Uterus (tissue), 2 donors: ENCODE data around the gene GSE1.

Experiments
- POLR2A ChIP-seq, 2 donors: fragments of 450-650 bp; IDR thresholded peaks; one replicate each; pipeline ENCODE4 v1.6.1; 2016; ENCODE audit warnings: antibody characterized with exemption in 2 of 2, mild to moderate bottlenecking in 1 of 2, moderate library complexity in 1 of 2
- TF ChIP-seq, protein P1 (sequence below), 4 experiments: fragments of 200-600 bp in 2 of 4; fragments of 450-650 bp in 2 of 4; sonication (generic) in 2 of 4; IDR thresholded peaks; one replicate each; pipeline ENCODE4 v1.5.1; 2016 to 2019; ENCODE audit warnings: antibody characterized with exemption in 4 of 4, mild to moderate bottlenecking in 2 of 4, moderate library complexity in 1 of 4

DNA sequence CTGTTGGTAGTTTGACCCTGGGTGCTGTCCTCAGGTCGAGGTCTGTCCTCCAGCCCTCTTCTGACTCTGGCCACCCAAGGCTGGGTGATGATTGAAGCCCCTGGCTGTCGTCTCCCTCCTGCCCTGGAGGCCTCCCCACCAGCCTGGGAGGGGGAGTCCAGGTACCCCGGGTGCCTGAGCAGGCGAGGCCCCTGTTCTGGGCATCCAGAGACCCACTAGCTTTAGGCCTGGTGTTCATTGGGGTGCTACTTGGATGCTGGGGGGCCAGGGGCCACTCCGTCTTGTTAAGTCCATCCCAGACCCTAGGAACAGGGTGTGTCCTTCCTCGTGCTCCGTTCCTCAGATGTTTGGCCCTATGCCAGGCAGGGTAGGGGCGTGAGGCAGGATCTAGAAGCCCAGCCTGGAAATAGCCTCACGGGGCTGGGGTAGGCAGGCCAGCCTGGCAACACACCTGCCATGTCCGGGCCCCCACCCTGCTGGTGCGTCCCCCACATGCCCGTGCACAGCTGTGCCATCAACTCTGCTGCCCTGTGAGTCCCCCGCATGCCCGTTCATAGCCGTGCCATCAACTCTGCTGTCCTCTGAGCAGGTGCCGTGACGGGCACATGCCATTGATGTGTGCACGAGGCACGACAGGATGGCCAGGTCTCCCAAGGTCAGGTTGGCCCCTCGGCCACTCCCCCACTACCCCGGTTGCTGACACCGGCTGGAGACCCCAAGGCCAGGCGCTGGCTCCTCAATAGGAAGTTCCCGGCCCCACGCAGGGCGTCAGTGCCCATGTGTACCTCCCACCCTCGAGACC is 38.7 kb downstream of the GSE1 start:
- TF ChIP-seq, protein P1, sequence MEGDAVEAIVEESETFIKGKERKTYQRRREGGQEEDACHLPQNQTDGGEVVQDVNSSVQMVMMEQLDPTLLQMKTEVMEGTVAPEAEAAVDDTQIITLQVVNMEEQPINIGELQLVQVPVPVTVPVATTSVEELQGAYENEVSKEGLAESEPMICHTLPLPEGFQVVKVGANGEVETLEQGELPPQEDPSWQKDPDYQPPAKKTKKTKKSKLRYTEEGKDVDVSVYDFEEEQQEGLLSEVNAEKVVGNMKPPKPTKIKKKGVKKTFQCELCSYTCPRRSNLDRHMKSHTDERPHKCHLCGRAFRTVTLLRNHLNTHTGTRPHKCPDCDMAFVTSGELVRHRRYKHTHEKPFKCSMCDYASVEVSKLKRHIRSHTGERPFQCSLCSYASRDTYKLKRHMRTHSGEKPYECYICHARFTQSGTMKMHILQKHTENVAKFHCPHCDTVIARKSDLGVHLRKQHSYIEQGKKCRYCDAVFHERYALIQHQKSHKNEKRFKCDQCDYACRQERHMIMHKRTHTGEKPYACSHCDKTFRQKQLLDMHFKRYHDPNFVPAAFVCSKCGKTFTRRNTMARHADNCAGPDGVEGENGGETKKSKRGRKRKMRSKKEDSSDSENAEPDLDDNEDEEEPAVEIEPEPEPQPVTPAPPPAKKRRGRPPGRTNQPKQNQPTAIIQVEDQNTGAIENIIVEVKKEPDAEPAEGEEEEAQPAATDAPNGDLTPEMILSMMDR (IDR thresholded peaks at IDR 0.05), result no peak
- TF ChIP-seq POLR2A (IDR thresholded peaks at IDR 0.05), result no peak
